Hindlimb muscle (tissue), 1 donor: Measurements from ENCODE around the gene LPAR6. TPM values are rescaled to one million over a fixed set of nuclear protein-coding genes. Genes with fewer than 3 reads are reported as not detected.
"Not testable (repeated sequence)": the region's sequence is repeated elsewhere in the genome, so short reads cannot be mapped to it uniquely, and the experiment has no call there.

Experiments used
- DNase-seq: peaks from one replicate; pipeline ENCODE4 v3.0.0-alpha.2; 2013
- polyA plus RNA-seq: library from polyadenylated mRNA; unstranded; fragments of 120-200 nt; gene quantifications from one replicate; pipeline ENCODE4 v1.2.1, GENCODE V29; 2013; ENCODE audit not compliant: insufficient read length

The LPAR6 gene, protein sequence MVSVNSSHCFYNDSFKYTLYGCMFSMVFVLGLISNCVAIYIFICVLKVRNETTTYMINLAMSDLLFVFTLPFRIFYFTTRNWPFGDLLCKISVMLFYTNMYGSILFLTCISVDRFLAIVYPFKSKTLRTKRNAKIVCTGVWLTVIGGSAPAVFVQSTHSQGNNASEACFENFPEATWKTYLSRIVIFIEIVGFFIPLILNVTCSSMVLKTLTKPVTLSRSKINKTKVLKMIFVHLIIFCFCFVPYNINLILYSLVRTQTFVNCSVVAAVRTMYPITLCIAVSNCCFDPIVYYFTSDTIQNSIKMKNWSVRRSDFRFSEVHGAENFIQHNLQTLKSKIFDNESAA
- polyA plus RNA-seq, result 19.0 TPM

DNA sequence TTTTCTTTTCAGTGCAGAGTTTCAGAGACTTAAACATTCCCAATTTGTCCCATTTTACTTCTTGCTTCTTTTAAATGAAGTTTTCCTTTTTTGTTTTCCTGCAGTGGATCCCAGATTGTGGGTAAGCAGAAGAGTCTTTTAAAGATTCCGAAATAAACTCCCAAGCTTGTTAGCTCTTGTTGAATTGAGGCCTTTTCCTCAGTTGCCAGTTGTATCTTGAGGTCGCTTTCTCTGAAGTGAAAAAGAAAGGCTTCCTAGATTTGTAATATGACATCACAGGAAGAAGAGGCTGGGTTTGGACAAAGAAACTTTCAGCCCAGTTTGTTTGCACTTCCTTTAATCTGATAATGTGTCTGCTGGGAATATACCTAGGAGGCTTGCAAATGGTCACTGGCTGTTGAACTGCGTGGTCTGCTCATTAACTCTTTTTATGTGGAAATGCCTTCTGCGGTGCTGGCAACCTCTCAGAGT is at the start of gene LPAR6:
Gene LPAR6 (minus strand): TSS at position 233 of the 471 bp plus-strand sequence. CDS start 690 bp downstream, outside the sequence.
- DNase-seq, result peak; percentile 72

DNA sequence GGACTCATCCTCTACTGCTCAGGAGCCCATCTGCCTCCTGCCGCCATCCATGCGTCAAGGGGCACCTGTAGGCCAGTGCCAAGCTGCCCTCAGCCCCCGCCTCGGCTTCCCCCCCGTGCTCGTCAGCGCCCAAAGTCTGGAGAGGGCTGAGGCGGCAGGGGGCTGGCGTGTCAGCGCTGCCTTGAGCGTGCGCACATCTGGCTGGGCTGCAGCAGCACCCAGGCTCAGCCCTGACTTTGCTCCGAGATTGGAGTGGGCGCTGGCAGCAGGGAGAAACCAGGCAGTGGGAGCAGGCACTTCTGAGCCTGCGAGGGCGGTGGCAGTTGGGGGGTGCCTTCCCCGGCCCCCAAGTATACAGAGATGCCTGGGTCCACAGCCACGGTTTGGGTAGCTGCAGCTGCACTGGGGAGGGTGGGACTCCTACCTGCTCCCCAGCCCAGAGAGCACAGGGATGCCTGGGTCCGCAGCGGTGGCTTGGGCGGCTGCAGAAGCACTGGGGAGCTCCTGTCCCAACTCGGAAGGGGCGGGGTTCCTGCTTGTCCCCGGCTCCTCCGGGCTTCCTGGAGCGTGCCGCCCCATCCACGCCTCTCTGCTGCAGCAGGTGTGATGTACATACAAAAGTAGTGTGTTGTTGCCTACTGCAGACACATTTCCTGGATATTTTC is 44.8 kb upstream of the LPAR6 start:
- DNase-seq, result no peak

GRCh38 chr13:48456546-48456945 is 43.6 kb upstream of the LPAR6 start:
- DNase-seq, result no peak

- not testable (repeated sequence) for DNase-seq
Observed at GRCh38 chr13:48451196-48451595, 38.3 kb upstream of the LPAR6 start.

DNA sequence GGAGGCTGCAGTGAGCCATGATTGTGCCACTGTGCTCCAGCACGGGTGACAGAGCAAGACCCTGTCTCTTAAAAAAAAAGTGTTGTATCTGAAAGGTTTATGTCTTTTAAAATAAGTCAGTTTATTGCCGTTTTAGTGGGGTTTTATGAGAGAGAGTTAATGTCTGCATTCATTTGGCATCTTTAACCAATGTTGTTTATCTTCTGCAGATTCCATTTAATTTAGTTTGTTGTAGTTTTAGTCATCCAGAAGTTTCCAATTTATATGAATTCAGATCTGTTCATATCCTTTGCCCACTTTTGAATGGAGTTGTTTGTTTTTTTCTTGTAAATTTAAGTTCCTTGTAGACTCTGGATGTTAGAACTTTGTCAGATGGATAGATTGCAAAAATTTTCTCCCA is 36.7 kb upstream of the LPAR6 start:
- DNase-seq, result no peak

DNA sequence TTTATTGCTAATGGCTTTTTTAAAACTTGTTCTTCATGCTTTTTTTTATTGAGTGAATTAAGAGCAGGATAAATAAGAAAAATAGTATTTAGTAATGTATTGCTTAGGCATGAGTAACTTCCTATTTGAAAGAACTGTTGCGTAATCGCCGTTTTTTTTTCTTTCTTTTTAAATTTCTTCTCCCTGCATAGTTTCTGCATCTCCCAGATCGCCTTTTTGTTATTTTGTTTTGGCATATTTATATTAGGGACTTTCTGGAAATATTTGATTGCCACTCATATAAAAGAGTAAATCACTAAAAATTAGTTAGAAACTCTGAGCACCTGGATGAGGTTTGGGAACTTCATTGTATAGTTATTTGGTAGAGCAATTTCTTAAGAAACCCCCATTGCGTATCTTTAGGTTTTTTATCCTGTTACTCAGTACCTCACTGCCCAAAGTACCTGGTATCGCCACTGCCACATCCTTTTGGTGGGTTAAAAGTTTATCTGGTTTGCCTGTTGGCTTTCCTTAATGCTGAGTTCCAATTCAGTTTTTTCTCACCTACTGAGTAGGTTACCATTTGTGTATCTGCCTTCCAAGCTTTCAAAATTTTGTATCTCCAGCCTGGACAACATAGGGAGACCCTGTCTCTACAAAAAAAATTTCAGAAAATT is 36.2 kb upstream of the LPAR6 start:
- no peak for DNase-seq

- no peak for DNase-seq
Observed at GRCh38 chr13:48448285-48448958, 35.5 kb upstream of the LPAR6 start.

- DNase-seq, result no peak
Observed at GRCh38 chr13:48446464-48446863, 33.6 kb upstream of the LPAR6 start.

DNA sequence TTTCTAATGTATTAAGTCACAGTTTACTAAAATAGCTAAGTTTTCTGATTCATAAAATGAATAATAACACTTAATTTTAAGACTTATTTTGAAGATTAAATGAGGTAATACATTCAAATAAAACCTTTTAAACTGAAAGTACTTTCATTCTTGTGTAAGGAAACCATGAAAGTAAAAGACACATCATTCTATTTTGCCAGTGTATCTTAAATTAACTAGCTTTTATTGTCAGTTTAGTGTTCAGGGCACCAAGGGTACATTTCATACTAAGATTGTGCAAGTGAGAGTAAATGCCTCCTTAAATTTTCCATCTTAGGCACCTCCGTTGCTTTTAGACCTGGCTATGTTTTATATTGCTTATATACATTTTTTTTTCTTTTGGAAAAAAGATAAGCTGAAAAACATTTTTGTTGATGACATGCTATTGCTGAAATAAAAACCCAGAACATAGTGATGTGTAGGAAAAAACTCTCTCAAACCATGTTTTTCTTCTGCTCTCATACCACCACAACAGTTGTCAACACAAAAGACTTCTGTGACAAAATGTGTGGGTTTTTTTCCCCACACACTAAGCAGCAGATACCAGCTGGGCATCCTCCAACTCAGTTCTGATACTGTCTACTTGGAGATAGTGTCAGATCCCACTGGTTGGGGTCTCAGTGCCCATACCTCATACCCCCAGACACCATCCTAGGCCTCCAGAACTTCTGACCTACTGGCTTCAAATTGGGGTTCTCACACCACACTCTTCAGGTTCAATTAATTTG is 30.7 kb upstream of the LPAR6 start:
- no peak for DNase-seq

GRCh38 chr13:48437371-48437770 is 24.5 kb upstream of the LPAR6 start:
- DNase-seq, result peak; percentile 19

- no peak for DNase-seq
Observed at GRCh38 chr13:48436661-48437288, 23.9 kb upstream of the LPAR6 start.

DNA sequence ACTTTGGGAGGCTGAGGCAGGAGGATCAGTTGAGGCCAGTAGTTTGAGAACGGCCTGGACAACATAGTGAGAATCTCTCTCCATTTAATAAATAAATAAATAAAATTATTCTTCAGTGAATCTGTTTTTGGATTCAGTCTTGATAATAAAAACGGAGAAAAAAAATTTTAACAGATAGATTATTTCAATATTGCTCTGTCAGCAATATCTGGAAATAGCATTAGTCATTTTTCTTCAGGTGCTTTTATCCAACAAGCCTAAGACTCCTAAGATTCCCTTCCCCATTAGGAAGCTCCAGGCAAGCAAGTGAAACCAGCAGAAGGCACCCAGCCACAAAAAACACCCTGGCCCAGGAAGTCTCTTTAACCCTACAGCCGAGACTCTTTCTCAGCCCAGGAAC is 21.3 kb upstream of the LPAR6 start:
- DNase-seq, result no peak

GRCh38 chr13:48431987-48432615 is 19.2 kb upstream of the LPAR6 start:
- DNase-seq, result no peak

DNA sequence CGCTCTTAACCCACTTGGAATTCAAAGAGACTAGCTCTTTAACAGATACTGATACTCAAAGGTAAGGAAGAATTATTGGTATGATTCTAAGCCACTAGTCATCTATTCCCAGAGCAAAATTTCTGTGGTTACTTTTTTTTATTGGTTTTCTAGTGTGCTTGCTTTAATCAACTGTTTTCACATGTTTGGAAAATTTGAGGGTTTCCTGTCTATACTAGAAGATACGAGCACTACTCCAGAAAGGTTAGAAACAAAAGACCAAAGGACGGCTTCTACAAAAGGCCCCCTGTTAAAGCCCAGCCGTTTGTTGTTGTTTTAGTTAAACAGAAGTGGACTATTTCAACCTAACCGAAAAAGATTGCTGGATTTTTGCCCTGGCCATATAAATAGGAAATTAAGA is 18.5 kb upstream of the LPAR6 start:
- no peak for DNase-seq

DNA sequence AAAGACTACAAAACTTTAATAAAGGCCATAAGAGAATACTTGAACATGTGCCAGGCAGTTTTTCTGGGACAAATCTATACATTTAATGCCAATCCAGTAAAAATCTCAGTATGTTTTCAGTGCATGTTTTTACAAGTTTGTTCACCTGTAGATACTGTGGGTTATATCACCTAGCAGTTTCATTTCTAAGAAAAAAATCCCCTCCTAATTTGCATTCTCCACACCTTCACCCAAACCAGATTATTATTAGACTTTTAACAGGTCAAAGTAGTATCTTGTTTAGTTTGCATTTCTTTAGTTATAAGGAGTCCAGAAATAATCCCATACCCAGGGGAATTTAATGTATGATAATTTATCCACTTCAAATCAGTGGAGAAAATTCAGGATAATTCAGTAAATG is 17.0 kb upstream of the LPAR6 start:
- DNase-seq, result no peak

DNA sequence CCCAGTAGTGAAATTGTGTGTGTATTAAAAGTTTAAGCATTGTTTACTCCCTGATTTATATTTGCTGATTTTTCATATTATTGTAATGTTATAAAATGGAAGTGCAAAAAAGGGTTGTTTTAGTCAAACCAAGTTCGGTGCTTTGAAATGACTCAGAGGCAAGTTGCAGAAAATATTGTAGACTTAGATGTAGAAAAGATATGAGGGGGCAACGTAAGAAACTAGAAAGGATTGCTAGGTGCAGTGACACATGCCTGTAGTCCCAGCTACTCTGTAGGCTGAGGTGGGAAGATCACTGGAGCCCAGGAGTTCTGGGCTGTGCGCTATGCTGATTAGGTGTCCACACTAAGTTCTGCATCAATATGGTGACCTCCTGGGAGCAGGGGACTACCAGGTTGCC is 16.1 kb upstream of the LPAR6 start:
- DNase-seq, result no peak

DNA sequence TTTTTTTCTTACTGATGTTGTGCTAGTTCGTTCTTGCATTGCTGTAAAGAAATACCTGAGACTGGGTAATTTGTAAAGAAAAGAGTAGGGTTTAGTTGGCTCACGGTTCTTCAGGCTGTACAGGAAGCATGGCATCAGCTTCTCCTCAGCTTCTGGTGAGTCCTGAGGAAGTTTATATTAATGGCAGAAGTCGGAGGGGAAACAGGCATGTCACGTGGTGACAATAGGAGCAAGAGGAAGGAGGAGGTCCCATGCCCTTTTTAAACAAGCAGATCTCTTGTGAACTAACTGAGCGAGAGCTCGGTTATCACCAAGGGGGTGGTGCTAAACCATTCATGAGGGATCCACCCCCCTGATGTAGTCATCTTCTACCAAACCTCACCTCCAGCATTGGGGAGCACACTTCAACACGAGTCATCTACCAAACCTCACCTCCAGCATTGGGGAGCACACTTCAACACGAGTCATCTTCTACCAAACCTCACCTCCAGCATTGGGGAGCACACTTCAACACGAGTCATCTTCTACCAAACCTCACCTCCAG is 13.9 kb upstream of the LPAR6 start:
- DNase-seq, result not testable (repeated sequence)

DNA sequence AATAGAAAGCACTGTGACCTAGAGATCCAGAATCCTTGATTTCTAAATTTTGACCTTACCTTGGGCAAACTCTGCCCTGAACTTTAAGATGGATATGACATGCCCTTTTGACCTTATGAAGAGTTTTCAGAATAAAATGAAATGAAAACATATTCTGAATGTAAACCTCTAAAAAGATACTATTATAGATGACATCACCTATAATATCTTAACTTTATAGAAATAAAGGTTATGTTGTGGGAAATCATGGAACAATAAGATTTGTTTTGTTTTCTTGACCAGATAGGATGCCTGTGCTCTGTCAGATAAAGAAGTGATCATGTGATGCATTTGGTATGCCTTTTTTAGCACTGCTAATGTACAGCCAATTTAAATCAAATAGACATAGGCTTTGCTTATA is 13.1 kb upstream of the LPAR6 start:
- no peak for DNase-seq

DNA sequence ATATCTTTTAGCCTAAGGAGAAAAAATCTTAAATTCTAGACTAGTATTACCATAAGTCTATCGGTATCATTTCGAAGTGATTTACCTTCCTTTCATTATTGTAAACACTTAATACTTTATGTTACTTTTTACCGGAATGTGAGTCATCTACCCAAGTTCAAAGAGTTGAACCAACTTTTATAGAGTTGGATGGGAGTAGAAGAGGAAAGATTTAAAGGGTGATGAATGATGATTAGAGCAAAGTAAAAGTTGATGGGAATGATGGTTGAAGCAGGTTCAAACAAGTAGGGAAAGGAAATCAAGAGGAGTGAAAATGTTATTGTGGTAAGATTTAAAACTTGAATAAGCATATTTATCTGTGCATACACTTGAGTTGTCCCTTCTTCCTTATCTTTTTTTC is 11.3 kb upstream of the LPAR6 start:
- DNase-seq, result no peak

- not testable (repeated sequence) for DNase-seq
Observed at GRCh38 chr13:48422003-48422402, 9.1 kb upstream of the LPAR6 start.

- DNase-seq, result no peak
Observed at GRCh38 chr13:48415516-48415915, 2.6 kb upstream of the LPAR6 start.
